Ureter (tissue), 1 donor: Measurements from ENCODE around the gene COL26A1. TPM values are rescaled to one million over a fixed set of nuclear protein-coding genes. Genes with fewer than 3 reads are reported as not detected.
A peak's percentile ranks its signal among the peaks of the same experiment; 100 is the strongest.
"Not testable (repeated sequence)": the region's sequence is repeated elsewhere in the genome, so short reads cannot be mapped to it uniquely, and the experiment has no call there.

Experiments
- DNase-seq: peaks from one replicate; pipeline ENCODE4 v3.0.0-alpha.2; 2020; ENCODE audit warnings: low spot score
- total RNA-seq: library from RNA; stranded (reverse); gene quantifications from one replicate; pipeline ENCODE4 v1.2.4, GENCODE V29; 2023
- donor health status: DM: yes; HTN: yes; CAD: no.

The COL26A1 gene
- not detected for total RNA-seq

GRCh38 chr7:101362334-101363195 is at the start of gene COL26A1:
TSS of gene COL26A1 (plus strand) at chr7:101362875. CDS start at chr7:101363033, 158 bp downstream.
- DNase-seq, result no peak

- DNase-seq, result no peak
These were observed 47.3 kb upstream of the COL26A1 start for GRCh38 chr7:101315336-101315735.

GRCh38 chr7:101319401-101319800 is 43.3 kb upstream of the COL26A1 start:
- DNase-seq, result no peak

GRCh38 chr7:101321491-101322401 is 40.9 kb upstream of the COL26A1 start, which contains the start of gene IFT22:
TSS of gene IFT22 (minus strand) at chr7:101321812. CDS start at chr7:101321709, 103 bp downstream.
- DNase-seq, result peak; percentile 91

GRCh38 chr7:101328159-101328558 is 34.5 kb upstream of the COL26A1 start:
- no peak for DNase-seq

GRCh38 chr7:101330011-101330484 is 32.6 kb upstream of the COL26A1 start:
- DNase-seq, result no peak

GRCh38 chr7:101332026-101332425 is 30.6 kb upstream of the COL26A1 start:
- DNase-seq, result no peak

- no peak for DNase-seq
These were observed 28.8 kb upstream of the COL26A1 start for GRCh38 chr7:101333912-101334311.

- DNase-seq, result no peak
These were observed 22.3 kb upstream of the COL26A1 start for GRCh38 chr7:101340379-101340778.

- DNase-seq, result no peak
These were observed 19.8 kb upstream of the COL26A1 start for GRCh38 chr7:101342892-101343291.

GRCh38 chr7:101347477-101347876 is 15.2 kb upstream of the COL26A1 start:
- no peak for DNase-seq

- not testable (repeated sequence) for DNase-seq
These were observed 14.1 kb upstream of the COL26A1 start for GRCh38 chr7:101348456-101349067.

- DNase-seq, result not testable (repeated sequence)
These were observed 13.4 kb upstream of the COL26A1 start for GRCh38 chr7:101349300-101349699.

GRCh38 chr7:101352920-101353308 is 9.8 kb upstream of the COL26A1 start:
- no peak for DNase-seq

- no peak for DNase-seq
These were observed 5.2 kb upstream of the COL26A1 start for GRCh38 chr7:101357433-101357832.

GRCh38 chr7:101363196-101363733 is 590 bp downstream of the COL26A1 start:
- DNase-seq, result no peak

- DNase-seq, result peak; percentile 64
These were observed 1.2 kb downstream of the COL26A1 start for GRCh38 chr7:101363734-101364374.

- no peak for DNase-seq
These were observed 3.3 kb downstream of the COL26A1 start for GRCh38 chr7:101365956-101366355.

GRCh38 chr7:101367676-101368075 is 5.0 kb downstream of the COL26A1 start:
- no peak for DNase-seq

GRCh38 chr7:101368422-101369165 is 5.9 kb downstream of the COL26A1 start:
- no peak for DNase-seq
